ENCODE measurements around the gene EXOC1. TPM values are rescaled to one million over a fixed set of nuclear protein-coding genes. Genes with fewer than 3 reads are reported as not detected.

EXOC1 gene
- total and polyA plus RNA-seq, 7 donors: 11.0 to 23.8 (median 17.0) TPM

- H3K9me3 ChIP-seq: no peaks in the 10 kb centered on the region
- H3K27me3 ChIP-seq (ENCODE audit: insufficient read depth in 3 of 3, low read length in 2 of 3): peaks cover 0 to 2% (median 0%) of the 10 kb centered on the region in 3 donors
- ATAC-seq (peak; percentile 44 to 64 (median 50)), DNase-seq (no peak)
- no peaks in the 10 kb centered on the region for H3K4me1 ChIP-seq
- H3K27ac ChIP-seq: no peak overlapping the region
- intact Hi-C loops (cut with DNase I): no loop called here
- no peak overlapping the region for H3K4me3 ChIP-seq
- TF ChIP-seq CTCF (IDR thresholded peaks at IDR 0.05): no peak
- WGBS, 3 donors: 22 to 24% (median 24%) methylated on average over 5 of the region's 5 CpGs
- no peaks in the 10 kb centered on the region for H3K36me3 ChIP-seq (ENCODE audit: insufficient read depth in 1 of 2, low read depth in 1 of 2)
These were observed 67.1 kb downstream of the EXOC1 start for GRCh38 chr4:55920571-55920970.

DNA sequence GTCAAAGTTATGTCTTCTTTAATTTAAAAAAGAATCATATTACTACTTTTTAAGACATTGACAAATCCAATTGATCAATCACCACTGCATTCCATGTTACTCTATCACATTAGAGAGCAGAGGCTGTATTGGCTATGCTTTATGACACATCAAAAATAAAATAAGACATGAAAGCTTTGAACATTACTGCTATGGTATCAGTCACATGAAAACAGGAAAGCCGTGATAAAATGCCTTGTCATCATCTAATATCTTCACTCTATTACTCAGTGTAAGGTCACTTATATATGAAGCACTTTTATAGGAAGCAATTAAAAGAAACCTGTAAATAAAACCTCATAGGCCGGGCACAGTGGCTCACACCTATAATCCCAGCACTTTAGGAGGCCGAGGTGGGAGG lies 67.6 kb downstream of the EXOC1 start:
- Histone ChIP-seq H3K9me3 (no peaks in the 10 kb centered on the region), H3K27me3 (ENCODE audit: insufficient read depth in 3 of 3, low read length in 2 of 3) (peaks cover 0 to 2% (median 0%) of the 10 kb centered on the region in 3 donors), H3K4me1 (no peaks in the 10 kb centered on the region), H3K27ac (no peak overlapping the region), H3K4me3 (no peak overlapping the region), H3K36me3 (ENCODE audit: insufficient read depth in 1 of 2, low read depth in 1 of 2) (no peaks in the 10 kb centered on the region)
- 72 to 76% (median 74%) methylated on average over 3 of the region's 3 CpGs for WGBS, 3 donors
- no peak for DNase-seq
- intact Hi-C loops (cut with DNase I): no loop called here
- no peak for ATAC-seq
- no peak for TF ChIP-seq CTCF (IDR thresholded peaks at IDR 0.05)

- H3K9me3 ChIP-seq: no peaks in the 10 kb centered on the region
- 77 to 80% (median 78%) methylated on average over 4 of the region's 4 CpGs for WGBS, 3 donors
- no peak overlapping the region for H3K4me3 ChIP-seq
- no peak for ATAC-seq
- H3K27ac ChIP-seq: no peak overlapping the region
- TF ChIP-seq CTCF (IDR thresholded peaks at IDR 0.05): no peak
- DNase-seq: no peak
- intact Hi-C loops (cut with DNase I): no loop called here
- no peaks in the 10 kb centered on the region for H3K27me3 ChIP-seq (ENCODE audit: insufficient read depth in 3 of 3, low read length in 2 of 3)
- no peaks in the 10 kb centered on the region for H3K4me1 ChIP-seq
- no peaks in the 10 kb centered on the region for H3K36me3 ChIP-seq (ENCODE audit: insufficient read depth in 1 of 2, low read depth in 1 of 2)
These were observed 71.8 kb downstream of the EXOC1 start for GRCh38 chr4:55925241-55925640.

DNA sequence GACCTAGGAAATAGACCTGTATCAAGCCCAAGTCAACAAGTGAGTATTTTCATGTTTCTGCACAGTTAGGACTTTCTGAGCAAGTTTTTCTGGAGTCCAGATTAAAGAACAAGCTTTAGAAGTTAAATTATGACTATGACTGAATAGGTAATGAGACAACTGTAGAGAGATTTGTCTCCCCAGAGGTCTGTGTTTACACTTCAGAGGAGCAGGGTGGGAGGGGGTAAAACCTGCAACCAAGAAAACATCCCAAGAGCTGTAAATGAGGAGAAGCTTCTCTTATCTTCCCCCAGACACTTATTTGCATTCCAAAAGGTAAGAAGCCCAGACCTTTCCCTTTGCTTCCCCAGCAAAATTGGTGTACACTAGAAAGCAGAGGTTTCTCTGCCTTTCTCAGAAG lies 73.2 kb downstream of the EXOC1 start:
- TF ChIP-seq CTCF (IDR thresholded peaks at IDR 0.05): no peak
- intact Hi-C loops (cut with DNase I): no loop called here

DNA sequence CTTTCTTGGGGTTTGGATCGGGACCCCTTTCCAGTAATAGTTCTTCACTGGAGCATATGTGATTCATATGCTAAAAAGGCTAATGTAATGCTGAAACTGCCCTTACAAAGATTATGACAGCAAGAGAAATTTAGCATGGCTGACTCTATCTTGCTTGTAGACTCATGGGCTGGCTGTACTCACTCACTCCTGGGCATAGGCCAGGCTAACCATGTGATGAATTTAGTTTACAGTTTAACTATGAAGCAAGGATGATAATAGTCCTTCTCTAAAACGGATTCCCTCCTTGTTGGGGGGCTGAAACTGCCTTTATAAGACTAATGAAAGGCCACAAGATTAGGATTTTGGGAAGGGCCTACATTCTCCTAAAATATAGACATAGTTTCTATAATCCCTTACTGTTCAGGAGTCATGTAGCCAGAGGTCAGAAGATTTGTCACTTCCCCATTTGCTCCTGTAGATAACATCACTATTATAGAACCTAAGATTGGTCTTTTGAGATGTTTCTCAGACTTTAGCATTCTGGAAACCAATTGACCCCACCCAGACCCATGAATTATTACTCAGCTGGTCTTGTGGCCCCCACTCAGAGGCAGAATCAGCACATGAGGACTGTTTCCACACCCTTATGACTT lies 74.5 kb downstream of the EXOC1 start:
- no peak overlapping the region for H3K27ac ChIP-seq
- TF ChIP-seq CTCF (IDR thresholded peaks at IDR 0.05): no peak
- DNase-seq (no peak), ATAC-seq (no peak)
- 77 to 84% (median 82%) methylated on average over 2 of the region's 2 CpGs for WGBS, 3 donors
- H3K36me3 ChIP-seq (ENCODE audit: insufficient read depth in 1 of 2, low read depth in 1 of 2): no peaks in the 10 kb centered on the region
- no peak overlapping the region for H3K4me3 ChIP-seq
- H3K9me3 ChIP-seq: no peaks in the 10 kb centered on the region
- H3K27me3 ChIP-seq (ENCODE audit: insufficient read depth in 3 of 3, low read length in 2 of 3): no peaks in the 10 kb centered on the region
- no peaks in the 10 kb centered on the region for H3K4me1 ChIP-seq
- intact Hi-C loops (cut with DNase I): no loop called here

More for the DNA sequence above, 73.2 kb downstream of the EXOC1 start:
- Histone ChIP-seq H3K9me3 (no peaks in the 10 kb centered on the region), H3K36me3 (ENCODE audit: insufficient read depth in 1 of 2, low read depth in 1 of 2) (no peaks in the 10 kb centered on the region), H3K4me1 (no peaks in the 10 kb centered on the region), H3K27ac (no peak overlapping the region), H3K4me3 (no peak overlapping the region), H3K27me3 (ENCODE audit: insufficient read depth in 3 of 3, low read length in 2 of 3) (no peaks in the 10 kb centered on the region)
- DNase-seq (no peak), ATAC-seq (no peak)

All from psoas muscle (tissue), 8 donors.